Esophagus muscularis mucosa (tissue), 3 donors: Measurements from ENCODE around the gene TP53AIP1.

Experiments
- CTCF ChIP-seq, 3 experiments: fragments of 200-600 bp in 2 of 3; fragments of 450-650 bp in 1 of 3; sonication (generic) in 2 of 3; IDR thresholded peaks; one replicate each; pipeline ENCODE4 v1.5.1; 2017 to 2019; ENCODE audit warnings: antibody characterized with exemption in 3 of 3, mild to moderate bottlenecking in 2 of 3, moderate library complexity in 1 of 3
- POLR2A ChIP-seq: fragments of 450-650 bp; IDR thresholded peaks from one replicate; pipeline ENCODE4 v1.6.1; 2017; ENCODE audit warnings: antibody characterized with exemption, moderate library complexity, mild to moderate bottlenecking, low read depth

GRCh38 chr11:128924510-128925249 lies 18.0 kb downstream of the TP53AIP1 start:
- TF ChIP-seq POLR2A = no peak
- no peak for TF ChIP-seq CTCF (IDR thresholded peaks at IDR 0.05)
